Lower leg skin (tissue), 3 donors: ENCODE data around the gene IFI35.

Experiments used
- POLR2A ChIP-seq, 2 donors: fragments of 450-650 bp; IDR thresholded peaks; one replicate each; pipeline ENCODE4 v1.6.1; 2016 to 2017; ENCODE audit warnings: antibody characterized with exemption in 2 of 2, mild to moderate bottlenecking in 1 of 2, moderate library complexity in 1 of 2
- TF ChIP-seq, protein P1 (sequence below), 3 donors: fragments of 450-650 bp; IDR thresholded peaks; one replicate each; pipeline ENCODE4 v1.5.1; 2016; ENCODE audit warnings: antibody characterized with exemption in 3 of 3, mild to moderate bottlenecking in 3 of 3, moderate library complexity in 2 of 3

DNA sequence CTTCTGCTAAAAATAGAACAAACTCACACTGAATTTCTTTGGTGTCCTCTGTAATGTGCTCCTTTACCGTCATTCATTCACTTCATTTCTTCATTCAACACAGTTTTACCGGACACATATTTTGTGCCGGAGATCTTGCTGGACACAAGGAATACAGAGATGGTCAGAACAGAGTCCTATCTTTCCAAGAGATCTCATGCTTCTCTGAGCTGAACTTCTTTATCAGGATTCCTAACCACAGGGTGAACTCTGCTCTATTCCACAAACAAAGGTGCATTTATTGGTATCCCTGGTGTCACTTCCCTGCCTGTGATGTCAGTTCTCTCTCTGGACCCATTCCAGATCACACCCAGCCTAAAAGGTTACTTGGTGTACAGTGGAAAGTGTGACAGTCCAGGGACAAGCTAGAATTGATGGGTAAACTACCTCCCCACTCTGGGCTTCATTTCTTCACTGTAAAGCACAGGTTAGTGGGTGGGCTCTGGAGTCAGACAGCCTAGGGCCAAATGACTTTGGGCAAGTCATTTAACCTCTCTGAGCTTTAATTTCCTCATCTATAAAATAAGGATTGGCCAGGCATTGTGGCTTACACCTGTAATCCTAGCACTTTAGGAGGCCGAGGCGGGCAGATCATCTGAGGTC is 4.2 kb downstream of the IFI35 start:
- no peak for TF ChIP-seq POLR2A (IDR thresholded peaks at IDR 0.05)
- TF ChIP-seq, protein P1, sequence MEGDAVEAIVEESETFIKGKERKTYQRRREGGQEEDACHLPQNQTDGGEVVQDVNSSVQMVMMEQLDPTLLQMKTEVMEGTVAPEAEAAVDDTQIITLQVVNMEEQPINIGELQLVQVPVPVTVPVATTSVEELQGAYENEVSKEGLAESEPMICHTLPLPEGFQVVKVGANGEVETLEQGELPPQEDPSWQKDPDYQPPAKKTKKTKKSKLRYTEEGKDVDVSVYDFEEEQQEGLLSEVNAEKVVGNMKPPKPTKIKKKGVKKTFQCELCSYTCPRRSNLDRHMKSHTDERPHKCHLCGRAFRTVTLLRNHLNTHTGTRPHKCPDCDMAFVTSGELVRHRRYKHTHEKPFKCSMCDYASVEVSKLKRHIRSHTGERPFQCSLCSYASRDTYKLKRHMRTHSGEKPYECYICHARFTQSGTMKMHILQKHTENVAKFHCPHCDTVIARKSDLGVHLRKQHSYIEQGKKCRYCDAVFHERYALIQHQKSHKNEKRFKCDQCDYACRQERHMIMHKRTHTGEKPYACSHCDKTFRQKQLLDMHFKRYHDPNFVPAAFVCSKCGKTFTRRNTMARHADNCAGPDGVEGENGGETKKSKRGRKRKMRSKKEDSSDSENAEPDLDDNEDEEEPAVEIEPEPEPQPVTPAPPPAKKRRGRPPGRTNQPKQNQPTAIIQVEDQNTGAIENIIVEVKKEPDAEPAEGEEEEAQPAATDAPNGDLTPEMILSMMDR (IDR thresholded peaks at IDR 0.05) = no peak
